ENCODE data around the gene MARK4. TPM values are rescaled to one million over a fixed set of nuclear protein-coding genes. Genes with fewer than 3 reads are reported as not detected.

MARK4 gene
- total and polyA plus RNA-seq, 2 experiments from 2014 or later = 16.6 to 38.6 TPM

- TF ChIP-seq EZH2phosphoT487 (IDR thresholded peaks at IDR 0.05; ENCODE audit: unreplicated experiment) = no peak
- no peak for TF ChIP-seq POLR2AphosphoS5 (IDR thresholded peaks at IDR 0.05; ENCODE audit: low read depth)
- no peak for TF ChIP-seq STAT1 (IDR thresholded peaks at IDR 0.05; ENCODE audit: unreplicated experiment)
- TF ChIP-seq CREB1 (CRISPR knock-in tag; IDR thresholded peaks at IDR 0.05; ENCODE audit: low read depth) = no peak
- TF ChIP-seq NANOG (IDR thresholded peaks at IDR 0.05; ENCODE audit: borderline replicate concordance) = no peak
- no peak for TF ChIP-seq CTCF (conservative IDR thresholded peaks at IDR 0.05; ENCODE audit: low read depth in 2 of 2)
- no peak for TF ChIP-seq EZH2 (IDR thresholded peaks at IDR 0.05; ENCODE audit: low read depth, unreplicated experiment)
- TF ChIP-seq REST (IDR thresholded peaks at IDR 0.05; ENCODE audit: unreplicated experiment) = no peak
- no peak for TF ChIP-seq ZNF114 (CRISPR knock-in tag; IDR thresholded peaks at IDR 0.05)
Observed at GRCh38 chr19:45324349-45324907, 73.4 kb downstream of the MARK4 start (continued).

- Mint-ChIP-seq H3K27me3 (ENCODE audit: insufficient read depth, low read depth, poor library complexity) (peaks cover 26% of the 10 kb centered on the region), H3K4me1 (peaks cover 13% of the 10 kb centered on the region), H3K4me3 (no peak overlapping the region), H3K27ac (no peak overlapping the region), H3K9me3 (no peaks in the 10 kb centered on the region; the same call in 2 of the 3 replicates), H3K36me3 (ENCODE audit: low read depth) (no peaks in the 10 kb centered on the region)
- no peak for ATAC-seq
- Histone ChIP-seq H3K36me3 (ENCODE audit: insufficient read depth) (no peaks in the 10 kb centered on the region), H3K4me2 (no peak overlapping the region), H2AFZ (no peak overlapping the region), H3K79me2 (replicated peaks; ENCODE audit: insufficient read depth) (no peaks in the 10 kb centered on the region), H3K27ac (ENCODE audit: low read depth) (no peak overlapping the region), H3K27me3 (ENCODE audit: insufficient read depth) (peaks cover 25% of the 10 kb centered on the region), H4K20me1 (replicated peaks; ENCODE audit: insufficient read depth) (no peaks in the 10 kb centered on the region), H3K9me2 (ENCODE audit: insufficient read depth) (no peaks in the 10 kb centered on the region), H3K4me1 (ENCODE audit: insufficient read depth) (peaks cover 18% of the 10 kb centered on the region), H3F3A (replicated peaks; ENCODE audit: low read depth) (peaks cover 16% of the 10 kb centered on the region; the same call in 1 of the 2 replicates), H3K4me3 (no peak overlapping the region)
- DNase-seq (ENCODE audit: low spot score) = no peak
- TF ChIP-seq POLR2AphosphoS5 (IDR thresholded peaks at IDR 0.05; ENCODE audit: low read depth) = no peak
- TF ChIP-seq EZH2 (IDR thresholded peaks at IDR 0.05; ENCODE audit: low read depth, unreplicated experiment) = no peak
- no peak for TF ChIP-seq ZNF114 (CRISPR knock-in tag; IDR thresholded peaks at IDR 0.05)
- no peak for TF ChIP-seq REST (IDR thresholded peaks at IDR 0.05; ENCODE audit: unreplicated experiment)
- TF ChIP-seq CREB1 (CRISPR knock-in tag; IDR thresholded peaks at IDR 0.05; ENCODE audit: low read depth) = no peak
- TF ChIP-seq CTCF (conservative IDR thresholded peaks at IDR 0.05; ENCODE audit: low read depth in 2 of 2) = no peak
- TF ChIP-seq ETS1 (IDR thresholded peaks at IDR 0.05) = no peak
- TF ChIP-seq NANOG (IDR thresholded peaks at IDR 0.05; ENCODE audit: borderline replicate concordance) = no peak
Observed at GRCh38 chr19:45327404-45328143, 76.5 kb downstream of the MARK4 start.
